UCSD-AML1 (cell line): ENCODE results near the gene ZIM2.

Source experiments
- DNase-seq: peaks from one replicate; lab custom pipeline; 2025; ENCODE audit not compliant: unreplicated experiment; lab: John Stamatoyannopoulos, UW

The ZIM2 gene

DNA sequence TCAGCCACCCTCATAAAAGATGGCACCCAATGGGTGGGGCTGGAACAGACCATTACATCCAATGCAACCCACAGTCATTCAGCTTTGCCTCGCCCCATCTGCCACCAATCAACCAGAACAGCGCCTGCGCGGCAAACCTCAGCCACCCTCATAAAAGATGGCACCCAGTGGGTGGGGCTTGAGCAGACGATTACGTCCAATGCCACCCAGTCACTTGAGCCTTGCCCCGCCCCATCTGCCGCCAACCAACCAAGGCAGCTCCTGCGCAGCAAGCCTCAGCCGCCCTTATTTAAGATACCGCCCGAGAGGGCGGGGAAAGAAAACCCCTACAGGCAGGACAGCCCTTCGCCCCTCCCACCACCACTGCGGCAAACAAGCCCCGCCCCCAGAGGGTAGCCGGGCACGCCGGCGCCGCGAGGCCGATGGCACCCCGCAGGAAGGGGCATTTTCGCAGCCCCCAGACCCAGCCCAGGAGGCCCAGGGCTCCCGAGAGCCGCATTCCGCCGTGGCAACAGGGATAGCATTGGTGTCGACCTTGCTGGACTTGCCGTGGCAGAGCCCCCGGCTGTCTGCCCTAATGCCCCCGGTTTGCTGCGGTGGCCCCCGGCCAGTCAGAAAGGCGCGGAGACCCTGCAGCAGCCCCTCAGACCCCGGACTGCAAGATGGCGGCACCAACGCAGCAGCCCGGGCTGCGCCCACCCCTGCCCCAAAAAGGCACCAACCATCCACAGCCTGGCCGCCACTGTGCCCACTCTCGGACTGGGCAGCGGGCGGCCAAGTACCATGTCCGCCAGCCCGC, 675 bp downstream of the ZIM2 start:
- DNase-seq, result no peak

DNA sequence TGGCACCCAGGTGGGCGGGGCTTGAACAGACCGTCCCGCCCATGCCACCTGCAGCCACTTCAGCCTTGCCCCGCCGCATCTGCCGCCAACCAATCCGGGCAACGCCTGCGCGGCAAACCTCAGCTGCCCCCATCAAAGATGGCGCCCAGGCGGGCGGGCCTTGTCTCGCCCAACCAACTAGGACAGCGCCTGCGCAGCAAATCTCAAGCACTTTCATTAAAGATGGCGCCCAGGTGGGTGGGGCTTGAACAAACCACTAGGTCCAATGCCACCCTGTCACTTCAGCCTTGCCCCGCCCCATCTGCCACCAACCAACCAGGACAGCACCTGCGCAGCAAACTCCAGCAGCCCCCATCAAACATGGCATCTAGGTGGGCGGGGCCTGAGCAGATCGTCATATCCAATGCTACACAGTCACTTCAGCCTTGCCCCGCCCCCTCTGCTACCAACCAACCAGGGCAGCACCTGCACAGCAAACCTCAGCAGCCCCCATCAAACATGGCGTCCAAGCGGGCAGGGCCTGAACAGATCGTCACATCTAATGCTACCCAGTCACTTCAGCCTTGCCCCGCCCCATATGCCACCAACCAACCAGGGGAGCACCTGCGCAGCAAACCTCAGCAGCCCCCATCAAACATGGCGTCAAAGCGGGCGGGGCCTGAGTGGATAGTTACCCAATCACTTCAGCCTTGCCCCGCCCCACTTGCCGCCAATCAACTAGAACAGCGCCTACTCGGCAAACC, 1.4 kb downstream of the ZIM2 start:
- no peak for DNase-seq

DNA sequence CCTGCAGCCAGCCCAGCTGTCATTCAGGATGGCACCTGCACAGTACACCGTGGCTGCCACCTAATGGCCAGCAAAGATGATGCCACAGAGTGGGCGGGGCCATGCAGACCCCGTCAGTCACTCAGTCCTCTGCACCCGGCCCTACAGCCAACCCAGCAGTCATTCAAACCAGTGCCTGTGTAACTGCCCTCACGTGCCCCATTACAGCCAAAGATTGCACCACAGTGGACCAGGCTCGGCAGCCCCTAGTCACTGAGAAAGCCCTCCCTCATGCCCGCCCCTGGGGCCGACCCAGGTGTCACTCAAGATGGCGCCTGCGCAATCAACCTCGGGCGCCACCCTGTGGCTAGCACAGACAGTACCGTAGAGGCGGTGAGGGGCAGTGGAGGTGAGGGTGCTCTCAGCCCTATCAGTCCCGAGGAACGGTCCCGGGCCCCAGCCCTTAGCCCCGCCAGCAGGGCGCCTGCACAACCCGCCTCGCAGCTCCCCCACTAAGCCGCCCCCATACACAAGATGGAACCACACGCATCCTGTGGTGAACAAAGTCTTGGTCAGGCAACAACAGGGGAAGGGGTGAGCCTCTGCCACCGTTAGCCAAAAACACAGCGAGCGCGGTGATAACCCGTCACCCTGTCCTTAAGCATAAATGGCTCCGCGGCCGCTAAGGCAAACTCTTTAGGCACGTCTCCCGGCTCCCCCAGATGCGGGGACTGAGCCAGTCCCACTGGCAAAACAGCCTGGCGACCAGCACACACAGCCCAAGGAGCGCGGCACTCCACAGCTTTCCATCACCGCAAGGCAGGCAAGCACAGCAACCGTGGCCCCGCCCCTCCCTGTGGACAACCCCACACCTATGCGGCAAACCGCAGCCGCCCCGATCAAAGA, 2.3 kb downstream of the ZIM2 start:
- DNase-seq, result no peak

DNA sequence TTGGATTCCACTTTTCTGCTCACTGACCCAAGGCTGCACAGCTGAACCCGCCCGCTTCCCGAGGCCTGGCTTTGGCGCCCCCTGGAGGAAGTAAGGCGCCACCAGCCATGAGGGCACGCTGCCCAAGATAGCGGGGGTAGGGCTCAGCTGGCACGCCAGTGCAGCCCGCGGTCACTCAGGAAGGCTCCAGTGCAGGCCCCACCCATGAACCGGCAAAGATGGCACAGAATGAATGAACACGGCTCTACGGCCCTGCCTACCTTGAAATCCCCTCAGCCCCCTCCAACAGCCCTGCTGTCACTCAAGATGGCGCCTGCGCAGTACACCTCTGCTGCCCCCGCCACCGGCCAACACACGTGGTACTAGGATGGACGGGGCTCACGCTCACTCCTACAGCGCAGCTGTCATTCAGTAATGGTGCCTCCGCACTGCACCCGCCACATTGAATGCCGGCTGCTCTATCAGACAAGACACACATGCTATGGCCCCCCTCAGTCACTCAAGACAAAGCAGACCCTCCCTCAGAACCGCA, 3.0 kb downstream of the ZIM2 start:
- no peak for DNase-seq

DNA sequence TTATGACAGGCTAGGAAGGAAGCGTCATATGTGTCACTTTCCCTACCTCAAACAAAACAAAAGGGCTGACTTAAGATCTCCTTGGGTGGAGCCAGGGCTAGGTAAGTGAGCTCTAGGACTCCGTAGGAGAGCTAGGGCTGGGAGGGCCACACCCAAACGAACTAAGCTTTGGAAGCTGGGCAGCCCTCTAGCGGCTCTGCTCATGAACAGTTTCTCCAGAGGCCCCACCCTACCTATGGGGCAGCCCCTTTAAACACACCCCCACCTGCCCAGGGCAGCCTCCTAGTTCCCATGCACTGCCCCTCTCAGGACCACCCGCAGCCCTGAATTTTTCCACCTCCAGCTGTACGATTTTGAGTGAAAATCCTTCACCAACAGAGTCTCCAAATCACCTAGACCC, 3.5 kb downstream of the ZIM2 start:
- no peak for DNase-seq

DNA sequence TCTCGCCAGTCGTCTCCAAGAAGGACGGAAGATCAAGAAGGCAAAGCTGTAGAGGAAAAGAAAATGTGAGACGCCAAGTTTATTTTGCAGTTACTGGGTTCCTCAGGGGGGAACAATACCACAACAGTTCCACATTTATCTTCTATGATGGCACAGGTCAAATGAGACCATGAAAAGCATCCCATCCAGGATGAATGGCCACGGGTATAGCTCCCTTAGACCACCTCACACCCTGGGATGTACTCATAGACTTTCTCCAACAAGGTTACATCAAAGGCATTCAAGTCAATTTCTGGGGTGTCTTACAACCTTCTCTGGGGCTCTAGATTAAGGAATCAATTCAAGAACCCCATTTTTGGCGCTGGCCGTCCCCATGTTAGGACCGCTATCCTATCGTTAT, 4.5 kb downstream of the ZIM2 start:
- DNase-seq, result no peak

DNA sequence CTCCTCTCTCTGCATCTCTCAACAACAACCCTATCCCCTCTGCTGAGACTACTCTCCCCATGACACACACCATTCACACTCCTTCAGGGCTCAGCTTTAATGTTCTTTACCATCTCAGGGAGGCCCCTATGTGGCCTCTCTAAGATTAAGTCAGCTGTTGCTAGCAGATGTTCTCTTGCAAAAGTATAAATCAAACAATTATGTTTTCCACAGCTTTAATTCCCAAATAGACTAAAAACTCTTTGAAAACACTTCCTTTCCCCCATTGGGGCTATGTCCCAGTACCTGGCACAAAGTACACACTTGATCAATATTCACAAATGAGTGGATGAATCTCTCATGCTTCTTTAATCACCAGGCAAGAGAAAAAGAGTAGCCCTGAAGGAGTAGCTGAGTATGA, 5.1 kb downstream of the ZIM2 start:
- no peak for DNase-seq

DNA sequence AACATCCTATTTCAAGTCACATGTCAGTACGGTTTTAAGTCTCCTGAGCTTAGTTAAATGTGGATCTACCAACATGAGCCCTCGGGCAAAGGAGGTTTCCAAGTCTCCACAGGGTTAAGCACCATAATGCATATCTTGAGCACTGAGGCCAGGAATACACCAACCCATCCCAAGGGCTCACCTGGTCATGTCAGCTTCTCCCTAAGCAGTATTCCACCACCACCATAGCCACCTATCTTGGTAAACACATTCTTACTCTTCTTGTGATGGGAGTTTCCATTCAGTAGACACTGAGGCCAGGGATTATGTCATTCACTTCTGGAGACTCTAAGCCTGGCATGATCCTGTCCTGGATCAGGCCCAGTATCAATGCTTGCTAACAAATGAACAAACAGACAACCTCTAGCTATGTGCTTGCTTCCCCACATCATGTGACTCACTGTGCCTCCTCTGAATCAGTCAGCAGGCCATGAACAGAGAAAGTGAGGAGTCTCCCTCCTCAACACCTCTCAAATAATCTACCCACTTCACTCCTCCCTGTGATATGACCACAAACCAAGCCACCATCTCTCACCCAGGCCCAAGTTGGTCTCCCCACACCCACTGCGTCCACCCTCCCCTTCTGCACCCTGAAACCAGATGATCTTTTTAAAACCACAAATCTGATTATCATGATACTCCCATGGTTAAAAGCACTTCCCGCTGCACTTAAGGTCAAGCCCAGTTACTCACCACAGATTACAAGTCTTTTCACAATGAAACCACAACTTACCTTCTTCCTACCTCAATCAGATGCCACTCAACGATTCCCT, 5.8 kb downstream of the ZIM2 start:
- no peak for DNase-seq

DNA sequence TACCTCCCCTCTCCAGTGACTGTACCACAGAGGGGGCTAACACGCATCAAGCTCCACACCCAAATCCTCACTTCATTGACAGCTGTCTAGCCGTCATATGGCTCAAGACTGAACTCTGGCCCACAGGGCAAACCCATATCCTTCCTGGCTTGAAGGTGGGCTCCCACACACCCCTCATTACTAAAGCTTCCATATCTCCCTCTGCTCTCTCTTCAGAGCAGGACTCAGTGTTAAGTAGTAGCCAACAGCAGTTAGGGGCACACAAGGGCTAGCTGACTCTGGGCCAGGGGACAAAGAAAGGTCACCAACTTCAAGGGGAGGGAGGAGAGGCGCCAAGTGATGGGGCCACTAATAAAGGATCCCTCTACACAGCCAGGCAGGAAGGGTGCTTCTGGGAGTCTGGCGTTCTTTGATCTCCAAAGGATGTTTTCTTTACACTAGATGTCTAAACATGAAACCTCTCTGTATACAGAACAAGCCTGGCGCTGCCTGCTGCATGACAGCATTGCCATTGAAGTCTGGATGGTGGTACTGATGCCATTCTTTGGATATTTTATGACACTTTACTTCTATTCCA, 8.1 kb downstream of the ZIM2 start:
- no peak for DNase-seq

DNA sequence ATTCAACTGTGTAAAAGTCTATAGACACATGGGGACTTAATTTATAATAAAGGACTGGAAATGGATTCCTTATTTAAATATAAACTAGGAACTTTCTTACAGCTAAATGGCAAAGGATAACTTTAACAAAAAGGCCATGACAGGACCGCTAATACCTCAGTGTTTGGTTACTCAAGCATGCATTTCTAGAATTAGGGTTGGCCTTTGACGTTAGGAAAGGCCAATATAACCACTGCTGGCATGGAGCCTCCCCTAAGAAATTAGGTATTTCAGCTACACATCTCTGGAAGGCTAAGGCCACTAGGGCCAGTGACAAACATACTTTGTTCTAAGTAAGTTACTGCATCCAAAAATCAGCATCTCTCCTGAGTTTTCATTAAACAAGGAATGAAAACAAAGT, 9.3 kb downstream of the ZIM2 start:
- no peak for DNase-seq

DNA sequence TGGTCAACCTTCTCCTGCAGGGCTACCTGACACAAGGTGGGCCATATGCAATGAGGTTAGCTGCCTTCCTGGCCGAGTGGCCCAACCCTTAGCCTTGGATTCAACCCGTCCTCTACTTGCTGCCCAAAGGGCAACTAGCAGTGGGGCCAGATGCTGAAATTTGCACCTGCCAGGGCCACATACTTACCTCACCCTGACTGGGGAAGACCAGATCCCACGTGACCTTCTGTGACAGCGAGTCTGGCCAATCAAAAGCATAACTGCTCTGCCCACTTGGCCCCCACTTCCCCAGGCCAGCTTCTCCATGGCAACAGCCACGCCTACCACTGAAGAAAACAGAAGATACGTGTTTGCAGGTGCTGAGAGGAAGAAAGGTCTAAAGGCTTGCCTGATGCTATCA, 10.9 kb downstream of the ZIM2 start:
- no peak for DNase-seq

DNA sequence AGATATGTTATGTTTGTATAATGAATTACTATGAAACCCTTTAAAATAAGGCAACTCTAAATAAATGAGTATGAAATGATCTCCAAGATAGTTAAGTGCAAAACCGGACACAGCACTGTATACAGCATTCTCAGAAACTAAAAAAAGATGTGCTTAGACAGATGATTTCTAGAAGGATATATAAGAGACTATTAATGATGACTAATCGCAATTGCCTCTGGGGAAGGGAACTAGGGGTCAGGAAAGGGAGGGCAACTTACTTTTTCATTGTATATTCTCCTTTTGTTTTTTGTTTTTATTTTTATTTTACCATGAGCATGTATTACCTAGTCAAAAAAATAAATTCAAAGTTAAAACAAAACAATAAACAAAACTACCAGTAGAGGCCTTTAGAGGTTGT, 12.8 kb downstream of the ZIM2 start:
- no peak for DNase-seq

DNA sequence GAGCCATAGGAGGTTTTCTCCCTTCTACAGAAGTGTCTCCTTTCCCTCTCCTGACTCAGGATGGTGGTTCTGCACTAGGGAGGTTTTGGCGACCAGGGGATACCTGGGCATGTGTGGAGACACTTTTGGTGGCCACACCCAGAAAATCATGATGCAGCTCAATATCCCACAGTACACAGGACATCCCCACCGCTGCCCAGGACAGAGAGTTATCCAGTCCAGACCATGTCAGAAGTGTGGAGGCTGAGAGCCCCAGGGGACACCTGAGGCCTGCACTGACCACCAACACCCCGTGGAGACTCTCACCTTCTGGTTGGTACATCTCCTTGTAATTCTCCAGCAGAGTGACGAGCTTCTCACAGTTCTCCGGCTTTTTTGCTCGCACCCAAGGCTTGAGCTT, 16.6 kb downstream of the ZIM2 start:
- no peak for DNase-seq

DNA sequence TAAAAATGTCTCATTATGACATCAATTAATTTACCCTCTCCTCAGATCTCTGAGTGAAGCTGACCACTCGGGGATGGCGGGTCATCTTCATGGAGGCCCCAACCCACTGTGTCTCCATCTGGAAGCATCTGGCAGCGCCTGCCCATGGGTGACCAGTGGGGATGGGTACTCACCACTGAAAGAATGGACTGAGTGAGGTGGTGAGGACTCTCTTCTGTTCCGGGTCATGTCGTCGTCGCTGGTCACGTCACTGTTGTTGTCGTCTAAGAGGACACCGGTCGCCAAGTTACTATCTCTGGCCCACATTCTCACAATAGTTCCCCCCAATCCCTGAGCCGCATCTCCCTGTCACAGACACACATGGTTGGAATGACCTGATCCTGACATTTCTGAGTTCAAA, 17.1 kb downstream of the ZIM2 start:
- DNase-seq, result no peak

DNA sequence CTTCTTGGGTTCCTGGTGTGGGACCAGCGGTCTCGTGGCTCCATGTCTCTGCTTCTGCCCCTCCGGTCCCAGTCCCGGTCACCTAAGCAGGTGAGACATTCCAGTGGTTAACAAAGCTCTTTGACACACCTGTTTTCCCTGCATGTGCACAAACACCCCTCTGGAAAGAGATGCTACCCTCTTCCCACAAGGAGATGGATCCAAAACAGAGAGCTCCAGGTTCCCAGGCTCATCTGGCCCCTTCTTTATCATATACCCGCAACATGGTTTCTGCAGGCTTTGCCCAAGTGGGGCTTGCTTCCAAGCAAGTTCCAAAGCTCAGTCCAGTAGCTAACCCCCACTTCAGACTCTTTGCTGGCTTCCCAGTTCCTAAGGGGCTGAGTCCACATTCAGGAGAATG, 17.8 kb downstream of the ZIM2 start:
- DNase-seq, result no peak

DNA sequence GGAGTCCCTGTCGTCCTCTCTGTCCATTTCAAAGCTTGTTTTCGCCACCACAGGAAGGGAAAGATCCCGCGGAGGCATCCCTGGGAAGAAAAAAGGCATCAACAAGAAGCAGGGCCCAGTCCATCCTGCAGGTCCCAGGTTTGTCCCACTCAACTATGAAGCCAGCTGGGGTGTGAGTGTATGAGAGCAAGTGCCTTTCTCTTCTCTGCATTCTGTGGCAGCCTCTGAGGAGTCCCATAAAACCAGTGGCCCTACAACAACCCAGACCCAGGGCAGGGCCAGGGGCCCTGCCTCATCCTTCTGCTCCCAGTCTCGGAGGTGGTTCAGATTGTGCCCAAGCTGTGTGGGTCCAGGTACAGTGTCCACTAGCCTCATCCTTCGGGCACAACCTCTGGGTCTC, 18.9 kb downstream of the ZIM2 start:
- DNase-seq, result no peak

DNA sequence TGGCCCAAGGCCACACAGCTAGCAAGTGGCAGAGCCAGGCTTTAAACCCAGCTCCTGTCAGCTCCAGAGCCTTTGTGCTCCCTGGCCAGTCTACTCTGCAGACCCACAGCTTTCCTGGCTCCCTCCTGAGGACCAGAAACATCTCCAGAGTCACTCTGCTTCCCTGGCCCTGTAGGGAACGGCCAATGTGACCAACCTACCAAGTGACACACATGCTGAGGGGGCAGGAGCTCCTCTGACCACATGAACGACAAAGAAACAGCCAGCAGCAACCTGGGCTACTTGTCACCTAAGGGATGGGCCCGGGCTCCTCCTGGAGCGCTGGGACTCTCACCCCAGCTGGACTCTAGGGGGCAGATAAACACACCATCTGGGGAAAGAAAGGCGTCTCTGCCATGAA, 19.3 kb downstream of the ZIM2 start:
- no peak for DNase-seq

DNA sequence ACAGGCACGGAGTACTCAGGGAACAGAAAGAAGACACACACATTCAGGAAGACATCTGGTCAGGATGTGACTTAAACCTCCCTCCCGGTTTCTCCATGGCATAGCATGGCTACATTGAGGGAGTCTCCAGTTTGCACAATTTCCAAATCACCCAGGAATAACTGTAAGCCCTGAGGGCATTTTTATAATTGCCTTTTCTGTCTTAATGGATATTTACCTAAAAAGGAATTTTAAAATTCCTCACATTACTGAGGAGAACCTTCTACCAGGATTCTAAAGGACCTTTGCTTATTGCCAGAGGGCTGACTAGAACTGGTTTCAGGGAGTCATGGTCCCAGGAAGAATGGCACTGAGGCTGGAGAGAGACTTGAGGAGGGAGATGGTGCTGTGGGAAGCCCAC, 21.4 kb downstream of the ZIM2 start:
- no peak for DNase-seq

DNA sequence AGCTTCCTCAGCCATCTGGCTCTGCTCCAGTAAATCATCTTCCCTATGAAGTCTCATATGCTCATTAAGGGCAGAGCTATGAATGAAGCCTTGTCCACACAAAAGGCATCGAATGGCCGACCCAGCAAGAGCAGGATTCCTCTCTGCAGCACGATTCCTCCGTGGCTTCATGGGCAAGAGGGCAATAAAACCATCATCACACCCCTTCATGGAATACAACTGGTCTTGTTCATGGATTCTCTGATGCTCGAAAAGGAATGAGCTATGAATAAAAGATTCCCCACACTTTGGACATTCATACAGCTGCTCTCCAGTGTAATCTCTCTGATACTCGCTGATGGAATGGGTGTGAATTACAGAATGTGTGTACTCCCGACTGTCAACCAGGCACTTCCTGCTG, 25.9 kb downstream of the ZIM2 start:
- no peak for DNase-seq

DNA sequence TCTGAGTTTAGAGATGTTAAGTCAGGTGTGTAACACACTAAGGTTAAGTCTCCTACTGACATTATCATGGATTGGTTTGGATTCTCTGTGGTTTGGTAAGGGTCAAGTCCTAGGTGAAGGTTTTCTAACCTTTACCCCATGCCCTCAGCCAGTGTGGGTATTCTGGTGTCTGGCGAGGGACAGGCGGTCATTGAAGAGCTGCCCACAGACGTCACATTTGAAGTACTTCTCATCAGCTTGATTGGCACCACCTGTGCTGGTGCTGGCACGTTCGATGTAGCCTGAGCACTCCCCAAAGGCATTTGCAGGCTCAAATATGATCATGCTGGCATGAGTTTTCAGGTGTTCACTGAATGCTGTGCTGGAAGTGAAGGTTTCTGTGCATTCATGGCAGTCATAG, 27.0 kb downstream of the ZIM2 start:
- DNase-seq, result no peak
